K562 (cell line): ENCODE data around the gene SPHK2. TPM values are rescaled to one million over a fixed set of nuclear protein-coding genes. Genes with fewer than 3 reads are reported as not detected.

Source experiments
- ATAC-seq: fragments of 200-7000 bp; cut with Tn5 transposase; 3 replicates; pipeline ENCODE4 v1.9.1; 2020; ENCODE audit warnings: moderate library complexity
- BruUV-seq: library from RNA; stranded (reverse); fragments of 400-500 nt; replicated peaks from 2 replicates; lab custom pipeline; 2021; lab: Mats Ljungman, UMichigan
- CTCF ChIA-PET: fragments of 300-600 bp; formaldehyde crosslinking; extraction: SDS; loops from one replicate; lab custom pipeline; 2021; ENCODE audit warnings: low intra/inter-chr PET ratio; lab: Yijun Ruan, JAX
- POLR2A ChIA-PET: fragments of 300-600, 350-650 bp; sonication (Branson Sonifier 250); formaldehyde crosslinking; extraction: SDS; loops from one replicate; lab custom pipeline; 2021; ENCODE audit warnings: antibody characterized with exemption, inconsistent platforms; lab: Yijun Ruan, JAX
- DNase-seq, 4 experiments: peaks; one replicate each; pipeline versions ENCODE4 v3.0.0 to v3.0.0-alpha.2; 2011 to 2018; ENCODE audit warnings: low spot score in 3 of 4, mixed read lengths in 3 of 4; ENCODE audit errors: extremely low read depth in 1 of 4
- FAIRE-seq: peaks from 2 replicates; lab custom pipeline; 2011; peaks lifted over from hg19 to GRCh38; lab: Jason Lieb, UNC
- H2AFZ ChIP-seq: 2 replicates; pipeline ENCODE4 v1.6.0; 2011; ENCODE audit warnings: low read depth, low read length, control low read depth, inconsistent platforms
- H3K27ac ChIP-seq: fragments of 200-600 bp; 3 replicates; pipeline ENCODE4 v1.8.0; 2011; ENCODE audit warnings: low read depth, mild to moderate bottlenecking, control low read depth, inconsistent platforms, low read length, moderate library complexity, mixed read lengths; ENCODE audit errors: extremely low read depth
- H3K27me3 ChIP-seq, 2 experiments: fragments of 300-600 bp in 1 of 2; 2 replicates in 1 of 2; 3 replicates in 1 of 2; pipeline versions ENCODE4 v1.6.0 to v1.8.0; 2011; ENCODE audit warnings: inconsistent platforms in 2 of 2, low read length in 2 of 2, mild to moderate bottlenecking in 1 of 2, mixed read lengths in 1 of 2, moderate library complexity in 1 of 2; ENCODE audit not compliant: control insufficient read depth in 2 of 2, insufficient read depth in 2 of 2
- H3K36me3 ChIP-seq: fragments of 300-600 bp; 3 replicates; pipeline ENCODE4 v1.8.0; 2011; ENCODE audit warnings: mild to moderate bottlenecking, low read length, inconsistent platforms; ENCODE audit not compliant: control insufficient read depth, insufficient read depth
- H3K4me1 ChIP-seq, 2 experiments: fragments of 200-600 bp in 1 of 2; replicated peaks in 1 of 2; 2 replicates in 1 of 2; 3 replicates in 1 of 2; pipeline versions ENCODE4 v1.5.1 to v1.8.0; 2011; ENCODE audit warnings: inconsistent platforms in 2 of 2, low read length in 2 of 2, mild to moderate bottlenecking in 1 of 2, mixed read lengths in 1 of 2, moderate library complexity in 1 of 2; ENCODE audit not compliant: control insufficient read depth in 2 of 2, insufficient read depth in 2 of 2
- H3K4me2 ChIP-seq: 2 replicates; pipeline ENCODE4 v1.6.1; 2011; ENCODE audit warnings: low read length, control low read depth, inconsistent platforms, mixed read lengths; ENCODE audit not compliant: insufficient read depth
- H3K4me3 ChIP-seq: fragments of 200-600 bp; sonication (generic), shearing (Covaris generic); 2 replicates; pipeline ENCODE4 v1.5.1; 2016; ENCODE audit warnings: control low read depth, inconsistent platforms
- H3K79me2 ChIP-seq: fragments of 200-600 bp; 3 replicates; pipeline ENCODE4 v1.8.0; 2011; ENCODE audit warnings: low read length, inconsistent platforms; ENCODE audit not compliant: control insufficient read depth, insufficient read depth
- H3K9ac ChIP-seq, 2 experiments: 2 replicates each; pipeline versions ENCODE4 v1.6.0 to v1.6.1; 2011; ENCODE audit warnings: low read depth in 2 of 2, low read length in 2 of 2, control low read depth in 1 of 2, inconsistent platforms in 1 of 2, mild to moderate bottlenecking in 1 of 2, mixed read lengths in 1 of 2; ENCODE audit not compliant: insufficient read depth in 1 of 2
- H3K9me1 ChIP-seq: one replicate; pipeline ENCODE4 v1.6.0; 2011; ENCODE audit warnings: inconsistent platforms, mild to moderate bottlenecking, low read length, moderate library complexity; ENCODE audit not compliant: control insufficient read depth, insufficient read depth
- H3K9me3 ChIP-seq: replicated peaks from 2 replicates; pipeline ENCODE4 v1.5.1; 2011; ENCODE audit warnings: low read depth, low read length, inconsistent platforms; ENCODE audit not compliant: control insufficient read depth, insufficient read depth
- H4K20me1 ChIP-seq: replicated peaks from 2 replicates; pipeline ENCODE4 v1.6.1; 2011; ENCODE audit warnings: low read length, inconsistent platforms, mixed read lengths; ENCODE audit not compliant: control insufficient read depth, insufficient read depth
- HINFP ChIP-seq: fragments of 450-650 bp; conservative IDR thresholded peaks from 2 replicates; pipeline ENCODE4 v1.6.1; 2016; ENCODE audit warnings: missing genetic modification characterization, low read depth, mild to moderate bottlenecking, control low read depth, missing compliant biosample characterization
- IRF9 ChIP-seq: fragments of 450-650 bp; IDR thresholded peaks from 2 replicates; pipeline ENCODE4 v1.6.1; 2016; ENCODE audit warnings: missing biosample characterization, missing genetic modification characterization
- KAT2B ChIP-seq: IDR thresholded peaks from one replicate; pipeline ENCODE4 v1.6.1; 2012; ENCODE audit warnings: low read depth, mild to moderate bottlenecking, control low read depth, inconsistent platforms, low read length, moderate library complexity
- MTA3 ChIP-seq: fragments of 450-650 bp; formaldehyde crosslinking; IDR thresholded peaks from 2 replicates; pipeline ENCODE4 v1.6.1; 2017; ENCODE audit warnings: mild to moderate bottlenecking, borderline replicate concordance
- NCOA2 ChIP-seq, 2 experiments: fragments of 450-650 bp; IDR thresholded peaks; 2 replicates each; pipeline ENCODE4 v1.6.1; 2018; ENCODE audit warnings: mild to moderate bottlenecking in 2 of 2, moderate library complexity in 1 of 2; ENCODE audit not compliant: partially characterized antibody in 2 of 2
- NELFE ChIP-seq: IDR thresholded peaks from 2 replicates; pipeline ENCODE4 v1.6.1; 2011; ENCODE audit warnings: mild to moderate bottlenecking; ENCODE audit not compliant: insufficient read depth, insufficient read length
- NR3C1 ChIP-seq: sonication (generic); formaldehyde crosslinking; IDR thresholded peaks from 2 replicates; pipeline ENCODE4 v1.8.1; 2022; ENCODE audit warnings: missing genetic modification reagents
- RB1 ChIP-seq: fragments of 450-650 bp; IDR thresholded peaks from 2 replicates; pipeline ENCODE4 v1.6.1; 2017; ENCODE audit warnings: low read depth, mild to moderate bottlenecking
- SFPQ ChIP-seq: fragments of 200-400 bp; formaldehyde crosslinking; IDR thresholded peaks from 2 replicates; pipeline ENCODE4 v1.6.1; 2017; ENCODE audit warnings: mild to moderate bottlenecking, low read depth, low read length, moderate library complexity
- SIN3B ChIP-seq: fragments of 450-650 bp; IDR thresholded peaks from 2 replicates; pipeline ENCODE4 v1.6.1; 2017; ENCODE audit warnings: low read depth, mild to moderate bottlenecking, moderate library complexity
- ZFP36 ChIP-seq: fragments of 150-350 bp; IDR thresholded peaks from 2 replicates; pipeline ENCODE4 v1.6.1; 2018; ENCODE audit warnings: low read length, low read depth; ENCODE audit not compliant: partially characterized antibody
- ZFX ChIP-seq: sonication (generic); formaldehyde crosslinking; IDR thresholded peaks from 2 replicates; pipeline ENCODE4 v1.8.0; 2022; ENCODE audit warnings: mild to moderate bottlenecking, missing genetic modification reagents, moderate library complexity
- ZNF449 ChIP-seq: fragments of 250-450 bp; sonication (Bioruptor Pico); IDR thresholded peaks from 2 replicates; pipeline ENCODE4 v1.8.0; 2022; ENCODE audit warnings: moderate library complexity, mild to moderate bottlenecking, inconsistent platforms
- ZNF707 ChIP-seq: fragments of 250-450 bp; sonication (Bioruptor Pico); conservative IDR thresholded peaks from 2 replicates; pipeline ENCODE4 v1.8.0; 2022; ENCODE audit warnings: inconsistent platforms, mild to moderate bottlenecking, moderate library complexity
- WGBS: fragments of 100-300 bp; shearing (Covaris generic); methylation state at CpG from one replicate; pipeline ENCODE4 v1.1.6; 2016; ENCODE audit warnings: low coverage, mixed read lengths; ENCODE audit not compliant: insufficient coverage; ENCODE audit errors: missing lambda C conversion rate; 5-methylcytosine and 5-hydroxymethylcytosine counted together
- in situ Hi-C: fragments of 300-500 bp; cut with MboI; formaldehyde crosslinking; loops from 4 replicates; pipeline ENCODE4 v1.15.0; 2018; ENCODE audit warnings: inconsistent platforms, mixed read lengths
- intact Hi-C: fragments of 100-400 bp; cut with micrococcal nuclease; formaldehyde crosslinking; loops from 2 replicates; pipeline ENCODE4 v1.14.2; 2022
- polyA plus RNA-seq, 8 experiments: library from polyadenylated mRNA; depleted of rRNA in 4 of 8; stranded (reverse) in 5 of 8; unstranded in 3 of 8; fragments of >200 nt; fragmentation: Nextera tagmentation in 2 of 8; fragmentation: Illumina TruSeq in 1 of 8; extraction: Ambion mirVana in 2 of 8; extraction: Trizol in 1 of 8; gene quantifications; 2 replicates each; pipeline versions ENCODE4 v1.2.1 to v1.2.3, GENCODE V29; 2011 to 2014; ENCODE audit warnings: inconsistent platforms in 1 of 8, missing spikeins in 1 of 8
- total RNA-seq, 7 experiments: library from RNA; depleted of rRNA in 6 of 7; stranded (reverse); fragments of >200 nt in 6 of 7; fragmentation: Illumina TruSeq in 2 of 7; extraction: Trizol in 2 of 7; gene quantifications; 2 replicates each; pipeline versions ENCODE4 v1.2.1 to v1.2.3, GENCODE V29; 2011 to 2021; ENCODE audit warnings: low replicate concordance in 1 of 7

Gene SPHK2
- total and polyA plus RNA-seq, 9 of the 15 experiments (the other 6 are each of a cell fraction or from before 2014, with no cell fraction given), result 0.10 to 15.2 (median 2.9) TPM

GRCh38 chr19:48614436-48615230 is 4.7 kb upstream of the SPHK2 start, which contains the start of gene FAM83E:
FAM83E (minus strand) TSS chr19:48615076; CDS start chr19:48613372, 1,704 bp downstream.
- peak within 1 kb of the TSS; percentile 91; the same call in 1 of the 2 replicates for H3K4me2 ChIP-seq
- peaks cover 11% of the 10 kb centered on the region for H3K9me1 ChIP-seq
- H3K36me3 ChIP-seq, result peaks cover 38% of the 10 kb centered on the region; the same call in 2 of the 3 replicates
- no peak within 1 kb of the TSS; the same call in 1 of the 2 replicates for H3K4me3 ChIP-seq
- FAIRE-seq (peak; percentile 49), DNase-seq (peak; percentile 61 to 79 (median 68)), ATAC-seq (peak; percentile 52)
- H3K9me3 ChIP-seq, result no peaks in the 10 kb centered on the region
- no peaks in the 10 kb centered on the region for H3K27me3 ChIP-seq
- no peak within 1 kb of the TSS for H2AFZ ChIP-seq
- H3K9ac ChIP-seq, result peak within 1 kb of the TSS in 1 of 2 experiments; percentile 94; a peak in 2 of 4 replicates
- ChIA-PET CTCF (no interaction called here), POLR2A (interaction anchor here (0.6 to 1.4 kb wide), 9 partner anchors 9 to 281 kb away, joined by 3 to 6 read pairs (median 3); no protein-coding TSS in a partner anchor)
- 24% methylated on average over 25 of the region's 31 CpGs for WGBS
- no TSS peak for BruUV-seq
- H3K79me2 ChIP-seq, result peaks cover 36% of the 10 kb centered on the region
- peaks cover 37% of the 10 kb centered on the region for H4K20me1 ChIP-seq
- H3K27ac ChIP-seq, result peak within 1 kb of the TSS; percentile 0; the same call in 2 of the 3 replicates
- in situ Hi-C loops, result no loop called here
- intact Hi-C loops, result no loop called here
- peaks cover 22 to 62% of the 10 kb centered on the region in 2 experiments; a peak in 4 of 5 replicates for H3K4me1 ChIP-seq
- TF ChIP-seq NR3C1 (CRISPR knock-in tag) (0 out of 2 replicates have a peak, but pooled peaks have one; percentile 33), MTA3 (no peak), SFPQ (no peak), KAT2B (no peak), NELFE (no peak), ZNF707 (no peak), SIN3B (no peak), ZFP36 (no peak), IRF9 (tag) (no peak), ZFX (CRISPR knock-in tag) (peak; percentile 30), HINFP (tag) (no peak), NCOA2 (IDR thresholded peaks at IDR 0.05; ENCODE audit: partially characterized antibody in 2 of 2) (no peak), ZNF449 (CRISPR knock-in tag) (no peak), RB1 (peak; percentile 19; the same call in 1 of the 2 replicates)
